GM21381 (cell line): ENCODE results near the gene TNPO3.
"Not testable (repeated sequence)": the region's sequence is repeated elsewhere in the genome, so short reads cannot be mapped to it uniquely, and the experiment has no call there.

Experiments used
- ATAC-seq: cut with Tn5 transposase; IDR thresholded peaks from one replicate; pipeline ENCODE4 v1.9.1; 2021; ENCODE audit warnings: mild to moderate bottlenecking, moderate library complexity; ENCODE audit not compliant: unreplicated experiment

Gene TNPO3

DNA sequence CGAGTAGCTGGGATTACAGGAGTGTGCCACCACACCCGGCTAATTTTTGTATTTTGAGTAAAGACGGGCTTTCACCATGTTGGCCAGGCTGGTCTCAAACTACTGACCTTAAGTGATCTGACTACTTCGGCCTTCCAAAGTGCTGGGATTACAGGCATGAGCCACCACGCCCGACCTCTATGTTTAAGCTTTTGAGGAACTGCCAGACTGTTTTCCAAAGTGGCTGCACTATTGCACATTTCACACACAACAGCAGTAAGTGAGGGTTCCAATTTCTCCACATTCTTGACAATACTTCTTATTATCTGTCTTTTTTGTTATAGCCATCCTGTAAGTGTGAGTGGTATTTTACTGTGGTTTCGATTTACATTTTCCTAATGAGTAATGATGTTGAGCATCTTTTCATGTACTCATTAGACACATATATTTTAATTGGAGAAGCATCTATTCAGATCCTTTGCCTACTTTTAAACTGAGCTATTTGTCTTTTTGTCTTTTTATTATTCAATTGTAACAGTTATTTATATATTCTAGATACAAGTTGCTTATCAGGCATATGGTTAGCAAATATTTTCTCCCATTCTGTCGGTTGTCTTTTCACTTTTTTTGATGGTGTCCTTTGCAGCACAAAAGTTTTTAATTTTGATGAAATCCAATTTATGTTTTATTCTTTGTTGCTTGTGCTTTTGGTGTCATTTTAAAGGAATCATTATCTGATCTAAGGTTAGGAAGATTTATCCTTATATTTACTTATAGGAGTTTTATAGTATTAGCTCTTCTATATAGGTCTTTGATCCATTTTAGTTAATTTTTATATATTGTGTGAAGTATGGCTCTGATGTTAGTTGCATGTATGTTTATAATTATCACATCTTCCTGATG is 130.0 kb downstream of the TNPO3 start:
- no peak for ATAC-seq

GRCh38 chr7:128923411-128923800 is 131.5 kb downstream of the TNPO3 start:
- no peak for ATAC-seq

DNA sequence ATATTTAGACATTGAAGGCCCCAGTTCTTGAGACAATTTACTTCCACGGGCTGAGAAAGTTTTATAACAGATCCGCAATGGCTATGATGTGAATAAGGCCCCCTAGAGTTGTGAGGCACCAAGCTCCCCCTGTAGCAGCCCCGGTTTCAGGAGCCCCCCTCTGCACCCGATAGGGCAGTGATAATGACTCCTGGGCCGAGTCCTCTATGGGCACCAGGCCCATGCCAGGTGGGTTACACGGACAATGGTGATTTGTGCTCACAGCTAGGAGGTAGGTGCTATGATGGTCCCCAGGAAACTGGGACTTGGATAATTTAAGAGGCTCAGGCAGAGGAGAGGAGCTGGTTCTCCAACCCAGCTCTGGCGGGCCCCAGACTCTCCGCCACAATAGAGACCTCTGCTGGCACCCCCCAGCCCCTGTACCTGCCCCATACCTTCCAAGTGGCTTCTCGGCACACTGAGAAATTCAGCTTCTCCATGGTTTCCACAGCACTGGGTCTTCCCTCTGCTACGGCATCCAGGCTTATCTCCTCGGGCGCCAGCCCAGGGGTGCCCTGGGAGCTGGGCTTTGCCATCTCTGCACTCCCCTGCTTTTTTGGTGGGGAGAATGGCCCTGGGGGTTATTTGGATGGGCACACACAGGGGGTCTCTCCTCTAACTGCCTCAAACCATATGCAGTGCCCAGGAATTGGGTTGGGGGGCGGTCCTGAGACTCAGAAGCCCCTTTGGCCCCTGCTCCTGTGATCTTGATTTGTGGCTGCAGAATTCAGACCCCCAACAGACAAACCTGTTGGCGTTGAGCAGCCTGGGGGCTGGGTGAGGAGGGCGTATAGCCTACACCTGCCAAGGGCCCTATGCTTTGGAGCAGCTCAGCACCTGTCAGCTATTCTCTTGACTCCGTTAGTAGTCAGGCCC is 132.2 kb downstream of the TNPO3 start:
- no peak for ATAC-seq

DNA sequence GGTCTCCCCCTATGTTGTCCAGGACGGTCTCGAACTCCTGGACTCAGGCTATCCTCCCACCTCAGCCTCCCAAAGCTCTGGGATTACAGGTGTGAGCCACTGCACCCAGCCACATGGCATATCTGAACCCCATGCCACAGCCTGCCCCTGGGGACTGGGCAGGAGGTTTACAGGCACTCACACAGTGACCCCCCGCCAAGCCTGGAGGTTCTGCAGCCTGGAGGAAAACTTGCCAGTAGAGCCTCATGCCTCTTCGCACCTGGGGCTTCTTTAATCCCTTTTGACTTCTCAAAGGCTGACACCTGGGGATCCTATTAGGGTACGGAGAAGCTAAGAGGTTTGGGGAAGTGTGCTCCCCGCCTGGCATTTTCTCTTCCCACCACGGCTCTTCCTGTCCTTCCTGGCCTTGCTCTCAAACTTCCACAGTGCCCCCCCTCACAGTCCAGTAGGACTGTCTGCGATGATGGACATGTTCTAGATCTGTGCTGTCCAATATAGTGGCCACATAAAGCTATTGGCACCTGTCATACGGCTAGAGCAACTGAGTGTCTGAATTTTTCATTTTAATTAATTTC is 133.0 kb downstream of the TNPO3 start:
- ATAC-seq = no peak

DNA sequence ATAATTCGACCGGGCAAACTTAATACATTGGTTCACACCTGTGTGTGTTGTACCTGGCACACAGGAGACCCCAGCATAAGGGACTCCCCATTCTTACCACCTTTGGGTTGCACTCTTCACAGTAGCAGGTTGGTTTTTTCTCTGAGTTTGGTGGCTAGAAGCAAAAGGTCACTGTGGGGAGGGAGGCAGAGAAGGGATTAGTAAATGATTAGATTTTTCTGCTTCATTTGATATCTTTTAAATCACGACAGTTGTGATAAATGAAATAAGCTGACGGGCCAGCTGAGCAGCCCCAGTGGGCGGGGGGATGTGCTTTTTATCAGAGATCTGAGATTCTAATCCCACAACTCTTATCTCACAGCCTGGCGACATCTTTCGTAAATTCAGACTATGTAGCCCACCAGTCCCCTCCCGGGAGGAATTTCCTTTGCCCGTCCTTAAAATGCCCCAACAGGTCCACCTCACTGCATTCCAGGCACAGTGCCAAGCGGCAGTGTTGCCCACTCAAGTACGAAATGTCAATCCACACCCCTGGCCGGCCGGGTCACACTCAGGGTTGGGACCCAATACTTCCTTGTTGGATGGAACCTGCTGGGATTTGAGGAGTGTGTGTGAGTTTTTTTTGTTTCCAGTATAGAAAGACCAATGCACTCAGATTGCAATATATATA is 133.9 kb downstream of the TNPO3 start:
- ATAC-seq = no peak

GRCh38 chr7:128919881-128920799 is 134.8 kb downstream of the TNPO3 start:
- no peak for ATAC-seq

GRCh38 chr7:128919241-128919640 is 135.7 kb downstream of the TNPO3 start:
- ATAC-seq = no peak

GRCh38 chr7:128918016-128918665 is 136.8 kb downstream of the TNPO3 start:
- no peak for ATAC-seq

GRCh38 chr7:128917122-128917521 is 137.8 kb downstream of the TNPO3 start:
- ATAC-seq = no peak

DNA sequence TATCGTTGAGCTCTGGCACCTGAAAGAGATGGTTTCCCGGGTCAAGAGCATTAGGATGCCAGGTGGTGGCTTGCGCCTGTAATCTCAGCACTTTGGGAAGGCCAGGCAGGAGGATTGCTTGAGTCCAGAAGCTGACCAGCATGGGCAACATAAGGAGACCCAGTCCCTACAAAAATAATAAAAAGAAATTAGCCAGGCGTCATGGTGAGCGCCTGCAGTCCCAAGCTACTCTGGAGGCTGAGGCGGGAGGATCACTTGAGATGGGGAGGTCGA is 138.3 kb downstream of the TNPO3 start:
- ATAC-seq = no peak

- ATAC-seq = no peak
These were observed 138.9 kb downstream of the TNPO3 start for GRCh38 chr7:128915841-128916642.

- ATAC-seq = no peak
These were observed 139.6 kb downstream of the TNPO3 start for GRCh38 chr7:128915271-128915819.

- no peak for ATAC-seq
These were observed 140.3 kb downstream of the TNPO3 start for GRCh38 chr7:128914566-128915151.

DNA sequence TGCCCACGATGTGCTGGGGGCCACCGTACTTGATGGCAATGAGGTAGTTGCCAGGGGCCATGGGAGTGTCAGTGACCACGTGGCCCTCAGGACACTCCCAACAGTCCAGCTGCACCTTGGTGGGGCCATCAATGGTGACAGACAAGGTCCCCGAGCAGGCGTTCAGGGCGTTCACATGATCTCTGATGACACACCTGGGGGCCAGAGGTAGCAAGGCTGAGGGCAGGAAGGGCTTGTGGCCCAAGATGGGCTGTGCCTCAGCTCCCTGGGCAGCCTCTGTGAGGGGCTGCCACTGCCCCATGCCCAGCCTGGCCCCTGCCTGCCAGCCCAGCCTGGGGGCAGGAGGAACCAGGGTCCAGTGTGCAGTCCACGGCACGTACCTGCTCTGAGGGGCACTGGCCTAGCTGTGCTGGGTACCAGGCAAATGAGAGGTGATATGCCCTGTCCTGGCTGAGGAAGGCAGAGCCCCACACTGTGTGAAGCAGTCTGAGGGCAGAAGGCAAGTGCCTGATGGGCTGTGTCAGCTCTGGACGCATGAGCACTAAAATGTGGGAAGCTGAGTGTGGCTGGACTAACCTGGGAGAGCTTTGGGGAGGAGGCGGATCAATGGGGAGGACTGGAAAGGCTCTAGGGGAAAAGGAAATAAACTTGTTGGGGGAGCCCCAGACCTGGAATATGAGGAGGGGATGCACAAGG is 140.9 kb downstream of the TNPO3 start:
- no peak for ATAC-seq

GRCh38 chr7:128912709-128913495 is 142.0 kb downstream of the TNPO3 start:
- ATAC-seq = not testable (repeated sequence)

- no peak for ATAC-seq
These were observed 142.6 kb downstream of the TNPO3 start for GRCh38 chr7:128912281-128912680.
